GM18517 (cell line): ENCODE results near the gene PLRG1.

Source experiments
- ATAC-seq: cut with Tn5 transposase; IDR thresholded peaks from one replicate; pipeline ENCODE4 v1.9.1; 2021; ENCODE audit warnings: mild to moderate bottlenecking, moderate library complexity; ENCODE audit not compliant: unreplicated experiment

PLRG1 gene

GRCh38 chr4:154526151-154526550 lies 24.0 kb downstream of the PLRG1 start:
- no peak for ATAC-seq

GRCh38 chr4:154521607-154522006 lies 28.6 kb downstream of the PLRG1 start:
- ATAC-seq = no peak

GRCh38 chr4:154519214-154519613 lies 31.0 kb downstream of the PLRG1 start:
- ATAC-seq = no peak

GRCh38 chr4:154517591-154517990 lies 32.6 kb downstream of the PLRG1 start:
- no peak for ATAC-seq

GRCh38 chr4:154516318-154517029 lies 33.7 kb downstream of the PLRG1 start:
- ATAC-seq = no peak

- no peak for ATAC-seq
Observed at GRCh38 chr4:154511981-154512380, 38.2 kb downstream of the PLRG1 start.

GRCh38 chr4:154511548-154511947 lies 38.7 kb downstream of the PLRG1 start:
- ATAC-seq = no peak

- no peak for ATAC-seq
Observed at GRCh38 chr4:154507156-154507555, 43.0 kb downstream of the PLRG1 start.

GRCh38 chr4:154506253-154506652 lies 43.9 kb downstream of the PLRG1 start:
- peak; percentile 60 for ATAC-seq

- no peak for ATAC-seq
Observed at GRCh38 chr4:154503598-154503997, 46.6 kb downstream of the PLRG1 start.

GRCh38 chr4:154502111-154502510 lies 48.1 kb downstream of the PLRG1 start:
- ATAC-seq = no peak

- ATAC-seq = no peak
Observed at GRCh38 chr4:154497889-154498288, 52.3 kb downstream of the PLRG1 start.

GRCh38 chr4:154495867-154496266 lies 54.3 kb downstream of the PLRG1 start:
- no peak for ATAC-seq

- no peak for ATAC-seq
Observed at GRCh38 chr4:154492288-154492687, 57.9 kb downstream of the PLRG1 start.

- peak; percentile 47 for ATAC-seq
Observed at GRCh38 chr4:154491341-154492271, 58.6 kb downstream of the PLRG1 start, which contains the start of gene DCHS2. DCHS2 (minus strand) TSS chr4:154491799; CDS start chr4:154491355, 444 bp downstream.

GRCh38 chr4:154490583-154491340 lies 59.4 kb downstream of the PLRG1 start:
- ATAC-seq = peak; percentile 69

- ATAC-seq = no peak
Observed at GRCh38 chr4:154490234-154490582, 60.0 kb downstream of the PLRG1 start.

- ATAC-seq = no peak
Observed at GRCh38 chr4:154489558-154490233, 60.5 kb downstream of the PLRG1 start.

- ATAC-seq = no peak
Observed at GRCh38 chr4:154487145-154487544, 63.1 kb downstream of the PLRG1 start.

GRCh38 chr4:154485127-154485773 lies 65.0 kb downstream of the PLRG1 start:
- peak; percentile 99 for ATAC-seq
